Suprapubic skin (tissue), 4 donors: Measurements from ENCODE around the gene WNK4.

Source experiments
- EP300 ChIP-seq: sonication (generic); formaldehyde crosslinking; IDR thresholded peaks from one replicate; pipeline ENCODE4 v1.6.1; 2017; ENCODE audit warnings: antibody characterized with exemption
- POLR2A ChIP-seq, 2 donors: fragments of 450-650 bp; IDR thresholded peaks; one replicate each; pipeline ENCODE4 v1.6.1; 2017; ENCODE audit warnings: antibody characterized with exemption in 2 of 2, mild to moderate bottlenecking in 2 of 2, moderate library complexity in 2 of 2
- POLR2AphosphoS5 ChIP-seq, 3 donors: sonication (generic); formaldehyde crosslinking; IDR thresholded peaks; one replicate each; pipeline ENCODE4 v1.6.1; 2017; ENCODE audit warnings: antibody characterized with exemption in 3 of 3
- TF ChIP-seq, protein P1 (sequence below), 2 donors: fragments of 200-600 bp in 1 of 2; fragments of 450-650 bp in 1 of 2; sonication (generic) in 1 of 2; IDR thresholded peaks; one replicate each; pipeline ENCODE4 v1.5.1; 2016 to 2019; ENCODE audit warnings: antibody characterized with exemption in 2 of 2, mild to moderate bottlenecking in 1 of 2, moderate library complexity in 1 of 2

- TF ChIP-seq POLR2A (IDR thresholded peaks at IDR 0.05) (no peak), EP300 (no peak), POLR2AphosphoS5 (IDR thresholded peaks at IDR 0.05) (no peak)
- TF ChIP-seq, protein P1, sequence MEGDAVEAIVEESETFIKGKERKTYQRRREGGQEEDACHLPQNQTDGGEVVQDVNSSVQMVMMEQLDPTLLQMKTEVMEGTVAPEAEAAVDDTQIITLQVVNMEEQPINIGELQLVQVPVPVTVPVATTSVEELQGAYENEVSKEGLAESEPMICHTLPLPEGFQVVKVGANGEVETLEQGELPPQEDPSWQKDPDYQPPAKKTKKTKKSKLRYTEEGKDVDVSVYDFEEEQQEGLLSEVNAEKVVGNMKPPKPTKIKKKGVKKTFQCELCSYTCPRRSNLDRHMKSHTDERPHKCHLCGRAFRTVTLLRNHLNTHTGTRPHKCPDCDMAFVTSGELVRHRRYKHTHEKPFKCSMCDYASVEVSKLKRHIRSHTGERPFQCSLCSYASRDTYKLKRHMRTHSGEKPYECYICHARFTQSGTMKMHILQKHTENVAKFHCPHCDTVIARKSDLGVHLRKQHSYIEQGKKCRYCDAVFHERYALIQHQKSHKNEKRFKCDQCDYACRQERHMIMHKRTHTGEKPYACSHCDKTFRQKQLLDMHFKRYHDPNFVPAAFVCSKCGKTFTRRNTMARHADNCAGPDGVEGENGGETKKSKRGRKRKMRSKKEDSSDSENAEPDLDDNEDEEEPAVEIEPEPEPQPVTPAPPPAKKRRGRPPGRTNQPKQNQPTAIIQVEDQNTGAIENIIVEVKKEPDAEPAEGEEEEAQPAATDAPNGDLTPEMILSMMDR (IDR thresholded peaks at IDR 0.05) = no peak
Observed at GRCh38 chr17:42740699-42741098, 39.7 kb upstream of the WNK4 start.
